ENCODE data around the gene FIBP.
A peak's percentile ranks its signal among the peaks of the same experiment; 100 is the strongest.

Gene FIBP

DNA sequence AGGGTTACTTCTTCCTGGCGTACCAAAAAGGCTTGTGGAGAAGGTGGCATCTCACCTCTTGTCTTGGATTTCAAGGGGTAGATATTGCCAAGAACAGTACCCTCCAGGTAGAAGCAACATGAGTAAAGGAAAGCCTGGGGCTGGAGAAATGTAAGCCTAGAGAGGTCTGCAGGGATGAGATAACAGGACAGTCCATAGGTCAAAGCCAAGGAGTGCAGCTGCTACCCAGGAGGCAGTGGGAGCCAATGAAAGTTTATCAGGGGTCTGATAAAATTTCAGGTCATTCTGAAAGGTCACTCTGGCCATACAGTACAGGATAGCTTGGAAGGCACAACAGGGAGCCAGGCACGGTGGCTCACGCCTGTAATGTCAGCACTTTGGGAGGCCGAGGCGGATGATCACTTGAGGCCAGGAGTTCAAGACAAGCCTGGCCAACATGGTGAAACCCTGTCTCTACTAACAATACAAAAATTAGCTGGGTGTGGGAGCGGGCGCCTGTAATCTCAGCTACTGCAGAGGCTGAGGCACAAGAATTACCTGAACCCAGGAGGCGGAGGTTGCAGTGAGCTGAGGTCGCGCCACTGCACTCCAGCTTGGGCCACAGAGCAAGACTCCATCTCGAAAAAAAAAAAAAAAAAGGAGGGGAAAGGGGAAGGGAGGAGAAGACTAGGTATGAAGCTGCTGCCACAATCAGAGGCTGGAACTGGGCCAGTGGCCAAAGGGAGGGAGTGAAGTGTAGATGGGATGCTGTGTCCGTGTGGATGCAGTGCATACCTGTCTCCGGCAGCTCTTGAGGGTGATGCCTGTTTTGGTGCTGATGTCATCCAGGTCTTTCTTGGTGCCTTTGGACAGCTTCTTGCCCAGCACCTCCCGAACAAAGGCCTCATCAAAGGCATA lies 1.2 kb downstream of the FIBP start:
- peak overlapping the region; percentile 68 for H3K27ac ChIP-seq

GRCh38 chr11:65885808-65886536 lies 2.3 kb downstream of the FIBP start:
- H3K27ac ChIP-seq = no peak overlapping the region
- TF ChIP-seq CTCF (conservative IDR thresholded peaks at IDR 0.05) = no peak
- TF ChIP-seq ZFX (IDR thresholded peaks at IDR 0.05) = no peak

More for the DNA sequence above, 1.2 kb downstream of the FIBP start:
- TF ChIP-seq ZFX (IDR thresholded peaks at IDR 0.05) (no peak), CTCF (conservative IDR thresholded peaks at IDR 0.05) (no peak)

DNA sequence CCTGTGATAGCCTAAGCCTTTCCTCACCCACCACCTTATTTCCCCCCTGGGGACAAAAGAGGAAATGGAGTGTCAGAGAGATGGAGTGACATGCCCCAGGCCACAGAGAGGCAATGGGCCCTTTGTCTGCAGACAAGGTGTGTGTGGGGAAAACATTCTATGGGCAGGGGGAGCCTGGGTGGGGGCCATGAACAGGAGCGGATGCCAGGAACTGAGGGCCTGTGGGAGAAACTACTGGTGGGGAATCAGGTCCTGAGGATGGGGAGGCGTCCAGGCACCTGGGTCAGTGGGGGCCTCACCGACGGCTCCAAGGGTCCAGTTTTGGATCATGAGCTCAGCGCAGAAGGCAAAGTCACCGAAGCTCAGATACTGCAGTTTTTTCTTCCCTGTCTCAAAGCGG lies 3.0 kb downstream of the FIBP start:
- TF ChIP-seq ZFX (IDR thresholded peaks at IDR 0.05) = no peak
- no peak for TF ChIP-seq CTCF (conservative IDR thresholded peaks at IDR 0.05)
- no peak overlapping the region for H3K27ac ChIP-seq

- TF ChIP-seq ZFX (IDR thresholded peaks at IDR 0.05) (no peak), CTCF (conservative IDR thresholded peaks at IDR 0.05) (peak; percentile 99)
- no peak overlapping the region for H3K27ac ChIP-seq
Observed at GRCh38 chr11:65884716-65885092, 3.6 kb downstream of the FIBP start.

DNA sequence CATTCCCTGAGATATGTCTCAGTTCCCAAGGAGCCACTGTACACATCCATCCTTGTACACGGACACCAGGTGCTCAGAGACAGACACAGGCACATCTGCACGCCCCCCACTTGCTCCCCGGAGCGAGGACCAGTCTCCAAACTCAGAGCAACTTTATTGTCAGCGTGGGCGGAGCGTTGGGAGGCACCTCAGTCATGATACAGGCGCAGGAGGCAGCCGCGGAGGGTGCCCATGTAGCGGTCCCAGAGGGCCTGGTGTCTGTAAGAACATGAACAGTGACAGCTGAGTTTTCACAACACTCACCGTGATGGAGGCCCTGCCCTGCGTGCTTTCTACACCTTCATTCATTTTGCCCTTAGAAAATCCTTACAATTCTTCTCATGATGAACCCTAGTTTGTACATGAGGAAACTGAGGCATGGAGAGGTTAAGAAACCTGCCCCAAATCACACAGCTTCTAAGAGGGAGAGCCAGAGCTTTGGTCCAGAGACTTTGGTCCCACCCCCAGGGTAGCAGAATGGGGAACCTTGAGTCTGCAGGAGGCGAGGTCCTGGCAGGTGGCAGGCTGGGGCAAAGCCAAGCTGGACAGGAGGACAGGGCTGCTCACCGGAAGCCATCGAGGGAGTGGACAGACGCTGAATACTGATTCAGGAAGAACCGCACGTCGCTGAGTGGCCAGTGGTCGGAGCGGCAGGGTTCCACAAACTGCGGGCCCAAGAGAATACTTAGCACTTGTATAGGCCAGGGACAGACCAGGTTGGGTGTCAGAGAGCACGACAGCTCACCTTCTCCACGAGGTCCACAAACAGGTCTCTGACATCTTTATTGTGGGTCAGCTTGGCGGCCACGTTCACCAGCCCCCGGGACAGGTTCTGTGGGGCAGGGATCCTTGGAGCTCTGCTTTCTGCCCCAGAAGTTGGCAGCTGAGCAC lies 4.2 kb downstream of the FIBP start:
- no peak overlapping the region for H3K27ac ChIP-seq
- no peak for TF ChIP-seq CTCF (conservative IDR thresholded peaks at IDR 0.05)
- TF ChIP-seq ZFX (IDR thresholded peaks at IDR 0.05) = no peak

DNA sequence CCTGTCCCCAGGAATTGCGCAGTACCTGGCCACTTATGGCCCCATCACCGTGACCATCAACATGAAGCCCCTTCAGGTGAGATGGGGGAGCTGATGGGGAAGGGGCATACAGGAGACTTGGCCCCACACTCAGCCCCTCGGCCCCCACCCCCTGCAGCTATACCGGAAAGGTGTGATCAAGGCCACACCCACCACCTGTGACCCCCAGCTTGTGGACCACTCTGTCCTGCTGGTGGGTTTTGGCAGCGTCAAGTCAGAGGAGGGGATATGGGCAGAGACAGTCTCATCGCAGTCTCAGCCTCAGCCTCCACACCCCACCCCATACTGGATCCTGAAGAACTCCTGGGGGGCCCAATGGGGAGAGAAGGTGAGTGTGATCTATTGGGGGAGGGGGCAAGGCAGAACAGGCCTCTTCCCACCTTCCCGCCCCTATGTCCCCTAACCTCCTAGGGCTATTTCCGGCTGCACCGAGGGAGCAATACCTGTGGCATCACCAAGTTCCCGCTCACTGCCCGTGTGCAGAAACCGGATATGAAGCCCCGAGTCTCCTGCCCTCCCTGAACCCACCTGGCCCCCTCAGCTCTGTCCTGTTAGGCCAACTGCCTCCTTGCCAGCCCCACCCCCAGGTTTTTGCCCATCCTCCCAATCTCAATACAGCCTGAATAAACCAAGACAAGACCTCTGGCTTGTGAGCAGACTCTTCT lies 5.1 kb downstream of the FIBP start:
- TF ChIP-seq CTCF (conservative IDR thresholded peaks at IDR 0.05) (no peak), ZFX (IDR thresholded peaks at IDR 0.05) (no peak)
- no peak overlapping the region for H3K27ac ChIP-seq
